Measurements from ENCODE around the gene CERS2. TPM values are rescaled to one million over a fixed set of nuclear protein-coding genes. Genes with fewer than 3 reads are reported as not detected.

CERS2 gene
- polyA plus RNA-seq, 1 experiment: 202 TPM

DNA sequence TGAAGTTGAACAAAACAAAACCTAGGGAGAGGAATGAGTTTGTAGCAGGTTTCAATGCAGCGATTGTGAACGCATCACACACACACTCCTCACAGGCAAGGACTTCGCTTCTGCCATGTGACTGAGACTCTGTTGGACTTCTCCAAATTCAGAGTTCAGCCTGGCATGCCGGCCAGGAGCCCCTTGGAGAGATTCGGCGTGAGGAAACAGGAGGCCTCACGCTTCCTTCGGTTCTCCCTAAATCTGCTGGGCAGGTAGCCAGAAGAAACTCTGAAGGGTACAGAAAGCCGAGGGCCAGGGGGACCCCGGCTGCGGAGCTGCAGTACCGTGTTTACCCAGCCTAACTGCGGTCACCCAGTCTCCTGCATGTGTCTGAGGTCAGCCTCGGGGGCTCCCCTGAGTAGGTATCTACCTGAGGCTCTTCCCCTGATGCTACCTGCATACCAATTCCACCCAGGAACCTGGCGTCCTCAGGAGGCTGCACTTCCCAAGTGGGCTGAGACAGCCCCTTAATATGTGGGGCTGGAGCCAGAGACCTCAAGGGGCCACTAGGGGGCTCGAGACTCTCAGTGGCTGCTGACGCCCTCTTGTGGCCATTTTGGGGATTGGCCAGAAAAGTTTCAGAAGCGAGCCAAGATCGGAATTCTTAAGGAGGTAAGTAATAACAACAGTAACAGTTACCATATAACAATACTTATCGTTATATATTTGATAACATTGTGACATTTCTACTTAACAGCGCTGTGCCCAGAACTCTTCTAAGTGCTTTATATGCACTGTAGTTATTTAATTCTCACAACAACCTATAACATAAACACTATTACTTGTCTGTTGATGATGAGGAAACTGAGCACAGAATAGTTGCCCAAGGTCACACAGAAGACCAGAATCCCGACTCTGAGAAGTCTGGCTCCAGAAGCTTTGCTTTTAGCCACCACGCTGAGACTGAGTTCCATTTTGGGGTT, 4.7 kb upstream of the CERS2 start:
- DNase-seq (ENCODE audit: low read depth): peak; percentile 33
- H3K27me3 ChIP-seq (ENCODE audit: control insufficient read depth, insufficient read depth, low read length): no peaks in the 10 kb centered on the region
- ChIA-PET POLR2A (no interaction called here), CTCF (interaction anchor here (0.7 to 16.5 kb wide), 13 partner anchors 9 to 427 kb away, joined by 3 to 217 read pairs (median 4); partner anchors contain the start of genes CTSK, MINDY1 and SETDB1)
- H3K36me3 ChIP-seq (ENCODE audit: control insufficient read depth, insufficient read depth, low read length): no peaks in the 10 kb centered on the region
- H3K4me3 ChIP-seq (ENCODE audit: low read depth, low read length): no peak overlapping the region
- peak; percentile 100 for TF ChIP-seq CTCF (IDR thresholded peaks at IDR 0.05; ENCODE audit: insufficient read depth, low read depth, low read length)

DNA sequence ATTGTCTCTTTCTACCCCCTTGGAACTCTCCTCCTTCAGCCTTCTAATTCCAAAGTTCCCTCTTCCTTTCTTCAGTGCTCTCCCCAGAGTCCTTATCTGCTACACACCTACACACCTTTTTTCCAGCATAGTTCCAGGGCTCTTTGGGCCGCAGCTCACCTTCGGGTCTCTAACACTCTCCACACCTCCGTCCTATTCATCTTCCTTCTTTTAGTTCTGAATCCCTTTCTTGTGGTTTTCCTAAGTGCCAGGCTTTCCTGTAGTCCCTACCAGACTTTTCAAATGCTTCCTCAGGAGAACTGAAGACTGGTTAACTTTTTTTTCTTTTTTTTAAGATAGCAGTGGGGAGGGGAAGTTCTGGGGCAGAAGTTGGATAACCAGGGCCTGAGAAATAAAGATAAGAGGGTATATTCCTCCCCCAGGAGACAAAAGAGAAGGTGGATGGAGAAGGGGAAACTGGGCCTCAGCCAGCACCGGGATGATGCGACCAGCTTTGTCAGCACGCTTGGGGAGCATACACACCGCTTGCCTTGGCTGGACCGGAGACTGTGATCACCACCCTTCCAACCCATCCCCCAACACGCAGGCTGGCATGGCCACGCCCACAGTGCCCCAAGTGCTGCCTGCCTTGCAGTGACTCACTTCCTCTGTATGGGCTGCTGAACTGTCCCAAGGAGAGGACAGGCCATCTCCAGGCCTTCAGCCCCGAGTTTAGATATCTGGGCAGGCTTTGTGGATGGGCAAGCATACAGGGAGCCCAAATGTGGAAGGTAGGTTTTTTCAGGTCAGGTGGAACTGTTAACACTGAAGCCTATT, 2.5 kb upstream of the CERS2 start:
- no peak for TF ChIP-seq CTCF (IDR thresholded peaks at IDR 0.05; ENCODE audit: insufficient read depth, low read depth, low read length)
- DNase-seq (ENCODE audit: low read depth): no peak
- CTCF ChIA-PET: interaction anchor here (0.6 to 16.5 kb wide), 7 partner anchors 10 to 492 kb away, joined by 3 to 217 read pairs (median 6); partner anchors contain the start of gene MINDY1

DNA sequence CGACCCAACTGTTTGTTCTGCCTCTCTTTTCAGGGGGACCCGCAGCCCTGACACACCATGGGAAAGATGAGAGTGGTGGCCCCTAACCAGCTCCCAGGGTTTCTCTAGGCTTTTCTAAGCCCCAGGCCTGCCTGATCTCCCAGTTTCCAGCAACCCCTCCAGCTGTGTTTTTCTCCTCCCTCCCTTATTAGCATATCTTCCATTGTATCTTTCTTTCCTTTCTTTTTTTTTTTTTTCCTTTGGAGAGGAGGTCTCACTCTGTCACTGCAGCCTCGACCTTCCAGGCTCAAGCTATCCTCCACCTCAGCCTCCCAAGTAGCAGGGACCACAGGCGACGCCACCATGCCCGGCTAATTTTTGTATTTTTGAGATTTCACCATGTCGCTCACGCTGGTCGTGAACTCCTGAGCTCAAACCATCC, 1.8 kb upstream of the CERS2 start:
- ChIA-PET POLR2A (interaction anchor here (0.6 to 0.7 kb wide), 2 partner anchors 20 to 367 kb away, joined by 4 to 5 read pairs; no protein-coding TSS in a partner anchor), CTCF (interaction anchor here (0.6 to 16.5 kb wide), 9 partner anchors 9 to 416 kb away, joined by 3 to 217 read pairs (median 6); partner anchors contain the start of gene MINDY1)
- H3K27me3 ChIP-seq (ENCODE audit: control insufficient read depth, insufficient read depth, low read length): no peaks in the 10 kb centered on the region
- no peak for TF ChIP-seq CTCF (IDR thresholded peaks at IDR 0.05; ENCODE audit: insufficient read depth, low read depth, low read length)
- H3K36me3 ChIP-seq (ENCODE audit: control insufficient read depth, insufficient read depth, low read length): no peaks in the 10 kb centered on the region
- no peak for DNase-seq (ENCODE audit: low read depth)
- H3K4me3 ChIP-seq (ENCODE audit: low read depth, low read length): no peak overlapping the region

More for the DNA sequence above, 2.5 kb upstream of the CERS2 start:
- Histone ChIP-seq H3K36me3 (ENCODE audit: control insufficient read depth, insufficient read depth, low read length) (no peaks in the 10 kb centered on the region), H3K27me3 (ENCODE audit: control insufficient read depth, insufficient read depth, low read length) (no peaks in the 10 kb centered on the region), H3K4me3 (ENCODE audit: low read depth, low read length) (no peak overlapping the region)
- POLR2A ChIA-PET: interaction anchor here (0.7 kb wide), 1 partner anchor 19 kb away, joined by 5 read pairs; no protein-coding TSS in a partner anchor

DNA sequence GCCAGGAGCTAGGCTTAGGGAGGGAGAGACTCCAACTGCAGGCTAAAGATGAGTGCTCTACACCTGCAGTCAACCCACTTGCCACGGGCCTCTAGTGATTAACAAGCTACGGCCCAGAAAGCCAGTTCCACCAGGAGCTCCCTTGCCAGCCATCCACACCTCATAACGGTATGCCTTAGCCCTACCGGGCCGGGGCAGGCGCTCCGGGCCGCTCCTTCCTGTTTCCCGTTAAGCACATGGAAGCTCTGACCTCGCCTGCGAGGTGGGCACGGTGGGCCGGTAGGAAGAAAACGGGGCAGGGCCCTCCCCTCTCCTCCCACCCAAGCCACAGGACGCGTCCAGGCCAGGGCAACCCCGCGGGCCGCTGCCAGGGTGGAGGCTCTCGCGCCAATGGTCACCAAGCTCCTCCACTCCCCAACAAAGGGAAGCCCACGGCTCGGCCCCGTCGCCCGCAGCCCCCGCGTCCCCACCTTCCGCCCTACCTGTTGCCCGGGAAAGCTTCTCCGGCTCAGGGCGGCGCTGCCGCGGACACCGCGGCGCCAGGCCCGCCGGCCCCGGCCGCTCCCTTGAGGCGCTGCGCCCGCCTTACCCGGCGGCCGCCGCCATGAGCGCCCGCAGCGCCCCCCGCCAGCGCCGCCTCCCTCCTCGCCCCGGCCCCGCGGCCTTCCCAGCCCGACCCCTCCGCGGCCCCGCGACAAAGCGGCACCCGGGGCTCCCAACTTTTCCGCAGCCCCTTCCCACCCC, 627 bp downstream of the CERS2 start:
- H3K4me3 ChIP-seq (ENCODE audit: low read depth, low read length): peak overlapping the region; percentile 87
- ChIA-PET CTCF (interaction anchor here (1.3 to 16.5 kb wide), 3 partner anchors 22 to 415 kb away, joined by 3 to 217 read pairs (median 4); no protein-coding TSS in a partner anchor), POLR2A (interaction anchor here (0.7 kb wide), 1 partner anchor 33 kb away, joined by 8 read pairs; no protein-coding TSS in a partner anchor)
- H3K36me3 ChIP-seq (ENCODE audit: control insufficient read depth, insufficient read depth, low read length): no peaks in the 10 kb centered on the region
- TF ChIP-seq CTCF (IDR thresholded peaks at IDR 0.05; ENCODE audit: insufficient read depth, low read depth, low read length): no peak
- DNase-seq (ENCODE audit: low read depth): no peak
- no peaks in the 10 kb centered on the region for H3K27me3 ChIP-seq (ENCODE audit: control insufficient read depth, insufficient read depth, low read length)
